Ammon's horn (tissue), 1 donor: ENCODE results near the gene MACROD2.
A peak's percentile ranks its signal among the peaks of the same experiment; 100 is the strongest.

ENCODE experiments used
- DNase-seq: peaks from one replicate; pipeline ENCODE4 v3.0.0-alpha.2; 2016; ENCODE audit warnings: low spot score

MACROD2 gene

DNA sequence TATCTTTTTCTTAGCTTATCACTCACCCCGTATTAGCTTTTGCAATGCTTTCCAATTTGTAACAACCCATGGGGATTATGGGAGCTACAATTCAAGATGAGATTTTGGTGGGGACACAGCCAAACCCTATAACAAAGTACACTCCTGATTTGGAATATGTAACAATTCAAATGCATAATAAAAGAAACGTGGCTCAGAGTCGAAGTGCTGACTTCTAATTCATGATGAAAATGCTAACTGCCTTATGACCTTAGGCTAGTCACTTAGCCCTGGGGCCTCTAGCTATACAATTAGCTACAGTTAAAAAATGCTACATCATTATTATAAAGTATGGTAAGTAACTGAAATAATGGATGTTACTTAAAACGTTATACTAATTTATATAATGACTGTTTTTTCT is 1297.1 kb downstream of the MACROD2 start:
- no peak for DNase-seq

DNA sequence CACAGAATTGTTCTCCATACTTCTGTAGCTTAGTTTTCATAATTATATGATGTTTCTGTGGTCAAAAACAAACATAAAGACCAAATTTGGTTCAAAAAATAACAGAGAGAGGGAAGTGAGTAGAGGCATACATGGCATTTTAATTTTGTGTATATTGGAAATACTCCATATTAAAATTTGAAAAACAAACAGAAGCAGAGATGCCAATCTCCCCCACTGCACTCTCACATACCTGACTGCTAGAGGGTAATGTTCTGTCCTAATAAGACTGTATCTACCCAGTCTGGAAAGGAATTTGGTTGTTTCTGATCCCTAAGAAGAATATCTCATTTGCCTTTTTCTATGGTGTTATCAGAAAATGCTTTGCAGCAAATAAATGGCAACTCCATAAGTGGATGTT is 1301.1 kb downstream of the MACROD2 start:
- no peak for DNase-seq

DNA sequence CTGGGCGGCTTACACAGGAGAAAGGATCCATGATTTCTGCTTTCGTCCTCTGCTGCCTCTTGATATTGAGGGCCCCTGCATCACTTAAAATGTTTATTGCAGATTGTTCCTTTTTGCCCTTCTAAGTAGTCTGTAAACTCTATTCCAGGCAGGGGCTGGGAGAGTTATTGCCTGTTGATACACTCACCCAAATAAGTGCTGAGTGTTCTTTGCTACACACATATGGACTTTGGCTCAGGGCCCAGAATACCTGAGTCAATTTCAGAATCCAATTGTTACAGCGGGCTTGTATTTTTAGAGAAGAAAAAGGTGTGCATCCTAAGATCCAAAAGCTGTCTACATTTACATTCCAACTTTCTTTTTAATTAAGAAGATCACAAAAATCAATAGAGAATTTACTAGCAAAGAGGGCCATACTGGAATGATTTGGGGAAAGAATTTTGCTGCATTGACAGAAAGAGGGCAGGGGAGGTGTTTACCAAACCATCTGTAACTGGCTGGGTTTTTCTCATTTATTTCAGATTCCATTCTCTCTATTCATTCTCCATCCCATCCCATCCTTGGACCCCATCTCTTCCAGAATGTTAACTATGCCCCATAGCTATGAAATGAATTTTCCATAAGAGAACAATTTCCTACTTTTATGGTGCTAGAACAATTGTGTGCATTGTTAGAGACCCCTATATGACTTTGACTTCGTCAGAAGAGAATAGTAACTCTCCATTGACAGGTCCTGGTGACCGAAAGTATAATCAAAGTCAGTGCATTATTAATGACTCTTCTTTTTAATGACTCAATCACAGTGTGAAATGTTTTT is 1302.0 kb downstream of the MACROD2 start:
- no peak for DNase-seq

DNA sequence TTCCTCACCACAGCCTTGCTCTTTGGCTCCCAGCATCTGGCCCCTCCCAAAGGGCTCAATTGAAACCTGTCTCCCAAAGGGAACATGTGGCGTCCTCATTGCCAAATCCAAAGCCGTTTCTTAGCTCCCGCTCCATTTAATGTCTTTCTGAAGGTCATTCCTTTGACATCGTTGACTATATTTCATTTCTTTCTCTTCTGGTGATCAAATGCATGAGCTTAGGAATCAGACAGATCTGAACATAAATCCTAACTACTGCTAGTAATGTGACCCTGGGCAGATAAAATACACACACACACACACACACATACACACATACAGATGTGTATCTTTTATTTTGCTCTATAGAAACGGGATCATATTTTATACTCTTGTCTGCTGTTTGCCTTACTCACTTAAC is 1306.8 kb downstream of the MACROD2 start:
- no peak for DNase-seq

DNA sequence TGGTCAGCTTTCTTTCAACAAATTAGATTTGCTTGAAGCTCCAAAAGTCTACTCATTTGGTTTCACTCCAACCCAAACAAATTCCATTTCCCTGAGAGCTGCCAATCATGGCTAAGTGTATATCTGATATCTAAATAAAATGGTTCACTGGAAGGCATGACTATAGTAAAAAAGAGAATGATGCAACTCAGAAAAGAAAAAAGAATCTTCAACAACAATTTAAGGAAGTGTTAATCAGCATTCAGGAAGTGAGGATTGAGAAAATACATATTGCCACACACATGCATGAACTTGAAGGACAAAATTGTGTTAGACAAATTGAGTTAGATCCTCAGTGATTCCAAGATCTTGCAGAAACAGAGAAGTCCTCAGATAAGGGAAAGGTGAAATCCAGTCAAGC is 1315.0 kb downstream of the MACROD2 start:
- DNase-seq: no peak

DNA sequence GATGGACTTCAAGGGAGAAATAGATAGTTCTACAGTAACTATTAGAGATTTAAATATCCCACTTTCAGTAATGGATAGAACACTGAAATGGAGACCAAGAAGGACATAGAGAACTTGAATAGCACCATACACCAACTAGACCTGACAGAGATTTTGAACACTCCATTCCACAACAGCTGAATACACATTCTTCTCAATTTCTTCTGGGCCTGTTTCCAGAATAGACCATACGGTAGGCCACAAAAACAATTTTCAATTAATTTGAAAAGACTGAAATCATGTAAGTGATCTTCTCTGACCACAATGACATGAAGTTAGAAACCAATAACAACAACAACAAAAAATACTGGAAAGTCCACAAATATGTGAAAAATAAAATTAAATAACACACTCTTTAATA is 1321.2 kb downstream of the MACROD2 start:
- DNase-seq: no peak

DNA sequence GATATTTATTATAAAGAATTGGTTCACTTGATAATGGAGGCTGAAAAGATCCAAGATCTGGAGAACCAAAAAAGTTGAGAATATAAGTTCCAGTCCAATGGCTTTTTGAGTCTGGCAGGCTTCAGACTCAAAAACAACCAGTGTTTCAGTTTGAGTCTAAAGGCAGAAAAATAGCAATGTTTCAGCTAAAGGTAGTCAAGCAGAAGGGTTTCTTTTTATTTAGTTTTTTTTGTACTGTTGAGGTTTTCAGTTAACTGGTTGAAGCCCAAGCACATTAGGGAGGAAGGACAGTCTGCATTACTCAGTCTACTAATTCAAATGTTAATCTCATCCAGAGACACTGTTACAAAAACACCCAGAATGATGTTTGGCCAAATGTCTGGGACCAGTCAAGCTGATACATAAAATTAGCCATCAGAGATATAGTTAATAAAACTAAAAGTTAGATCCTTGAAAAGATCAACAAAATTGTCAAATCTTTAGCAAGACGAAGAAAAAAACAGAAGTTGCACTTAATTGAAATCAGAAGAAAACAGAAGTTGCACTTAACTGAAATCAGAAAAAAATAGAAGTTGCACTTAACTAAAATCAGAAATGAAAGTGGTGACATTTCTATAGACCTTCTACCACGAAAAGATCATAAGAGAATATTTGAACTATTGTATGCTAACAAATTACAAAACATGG is 1322.4 kb downstream of the MACROD2 start:
- DNase-seq: no peak

DNA sequence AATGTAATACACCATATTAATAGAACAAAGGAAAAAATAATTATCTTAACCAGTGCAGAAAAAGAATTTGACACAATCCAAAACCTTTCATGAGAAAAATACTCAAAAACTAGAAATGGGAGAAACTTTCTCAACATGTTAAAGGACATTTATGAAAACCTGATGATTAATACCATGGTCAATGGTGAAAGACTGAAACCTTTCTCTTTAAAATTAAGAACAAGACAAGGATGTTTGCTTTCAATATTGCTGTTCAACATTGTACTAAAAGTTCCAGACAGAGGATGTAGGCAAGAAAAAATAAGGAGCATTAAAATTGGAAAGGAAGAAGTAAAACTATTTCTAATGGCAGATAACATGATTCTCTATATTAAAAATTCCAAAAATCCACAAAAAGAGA is 1323.4 kb downstream of the MACROD2 start:
- DNase-seq: no peak

DNA sequence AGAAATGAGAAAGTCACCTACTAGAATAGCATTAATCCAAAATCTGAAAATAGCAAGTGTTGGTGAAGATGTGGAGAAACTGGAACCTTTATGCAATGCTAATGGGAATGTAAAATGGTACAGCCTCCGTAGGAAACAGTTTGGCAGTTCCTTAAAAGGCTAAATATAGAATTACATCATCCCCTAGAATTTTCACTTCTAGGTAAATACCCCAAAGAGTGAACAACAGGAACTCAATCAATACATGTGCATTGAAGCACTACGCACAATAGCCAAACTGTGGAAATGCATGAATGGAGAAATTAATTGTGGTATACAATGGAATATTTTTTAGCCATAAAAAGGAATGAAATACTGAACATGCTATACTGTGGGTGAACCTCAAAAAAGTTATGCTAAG is 1324.1 kb downstream of the MACROD2 start:
- DNase-seq: no peak

DNA sequence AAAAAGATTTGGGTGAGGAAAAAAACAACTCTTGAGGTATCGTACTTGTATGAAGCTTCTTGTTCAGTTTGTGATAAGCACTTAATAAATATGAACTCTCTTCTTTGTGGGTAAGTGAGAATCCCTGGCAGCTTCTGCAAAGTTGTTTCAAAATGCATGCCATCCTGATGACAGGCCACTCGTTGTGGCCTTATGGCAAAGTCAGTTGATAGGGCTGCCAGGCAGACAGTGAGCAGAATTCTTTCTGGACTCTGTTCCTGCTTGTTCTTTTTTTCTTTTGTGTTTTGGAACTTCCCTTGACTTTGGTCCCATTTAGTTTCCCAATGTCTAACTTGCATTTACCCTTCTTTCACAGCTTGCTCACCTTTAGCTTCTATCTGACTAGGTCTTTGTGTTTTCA is 1325.6 kb downstream of the MACROD2 start:
- no peak for DNase-seq

DNA sequence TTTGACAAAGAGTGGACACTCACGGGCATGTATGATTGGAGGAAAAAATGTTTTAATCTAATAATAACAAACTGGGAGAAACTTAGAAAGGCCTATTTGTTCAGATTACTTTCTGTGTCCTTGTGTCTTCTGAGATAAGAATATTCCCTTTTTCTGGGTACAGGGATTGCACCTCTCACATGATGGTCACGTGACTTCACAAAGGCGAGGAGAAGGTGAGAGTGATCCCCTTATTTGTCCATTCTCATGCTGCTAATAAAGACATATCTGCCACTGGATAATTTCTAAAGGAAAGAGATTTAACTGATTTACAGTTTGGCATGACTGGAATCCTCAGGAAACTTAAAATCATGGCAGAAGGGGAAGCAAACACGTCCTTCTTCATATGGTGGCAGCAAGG is 1331.8 kb downstream of the MACROD2 start:
- DNase-seq: no peak

DNA sequence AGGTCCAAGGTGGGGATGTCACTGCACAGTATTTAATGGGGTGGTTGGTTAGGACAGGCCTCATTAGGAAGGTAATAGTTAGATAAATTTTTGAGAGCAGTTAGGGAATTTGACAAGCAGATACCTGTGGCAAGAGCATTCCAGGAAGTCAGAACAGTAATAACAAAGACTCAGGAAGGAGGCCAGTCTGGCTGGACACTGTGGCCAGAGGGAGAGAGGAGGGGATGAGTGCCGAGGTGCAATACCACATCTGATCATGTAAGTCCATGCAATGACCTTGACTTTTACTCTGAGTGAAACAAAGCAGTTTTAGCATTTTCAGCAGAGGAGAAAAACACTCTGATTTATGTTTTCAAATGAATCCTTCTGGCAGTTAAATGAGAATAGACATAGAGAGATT is 1332.8 kb downstream of the MACROD2 start:
- no peak for DNase-seq

DNA sequence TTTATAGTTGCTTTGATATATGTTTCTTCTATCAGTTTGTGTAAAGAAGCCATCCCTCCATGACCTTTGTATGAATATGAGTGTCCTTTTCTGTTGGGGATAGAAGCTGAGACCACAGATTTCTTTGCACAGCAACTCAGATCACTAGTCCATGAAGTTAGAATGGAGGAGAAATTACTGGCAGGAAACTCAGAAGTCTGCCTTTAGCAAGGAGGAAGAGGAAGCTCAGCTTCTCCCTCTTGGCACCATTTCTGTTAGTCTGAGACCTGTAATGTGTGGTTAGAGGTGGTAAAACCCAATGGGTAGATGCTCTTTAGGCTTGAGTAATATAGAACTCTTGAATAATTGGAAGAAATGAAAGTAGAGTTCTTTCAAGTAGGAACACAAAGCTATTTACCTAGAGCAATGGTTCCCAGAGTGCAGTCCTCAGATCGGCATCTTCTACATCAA is 1337.4 kb downstream of the MACROD2 start:
- DNase-seq: no peak

DNA sequence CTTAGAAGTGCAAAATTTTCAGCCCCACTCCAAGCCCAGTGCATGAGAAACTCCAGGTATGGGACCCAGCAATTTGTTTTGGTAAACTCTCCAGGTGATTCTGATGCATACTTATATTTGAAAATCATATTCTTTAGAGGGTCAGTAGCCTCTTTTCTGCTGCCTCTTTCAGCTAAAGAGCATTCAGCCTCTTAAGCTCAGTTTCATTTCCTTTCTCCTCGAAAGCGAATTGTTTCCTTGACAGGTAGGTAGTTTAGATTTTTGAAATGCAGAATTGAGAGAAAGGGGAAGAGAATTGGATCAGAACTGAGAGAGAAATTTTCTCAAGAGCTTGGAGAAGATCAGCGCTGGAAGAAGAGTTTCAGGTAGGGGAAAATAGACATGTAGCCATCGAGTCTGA is 1337.9 kb downstream of the MACROD2 start:
- DNase-seq: no peak

DNA sequence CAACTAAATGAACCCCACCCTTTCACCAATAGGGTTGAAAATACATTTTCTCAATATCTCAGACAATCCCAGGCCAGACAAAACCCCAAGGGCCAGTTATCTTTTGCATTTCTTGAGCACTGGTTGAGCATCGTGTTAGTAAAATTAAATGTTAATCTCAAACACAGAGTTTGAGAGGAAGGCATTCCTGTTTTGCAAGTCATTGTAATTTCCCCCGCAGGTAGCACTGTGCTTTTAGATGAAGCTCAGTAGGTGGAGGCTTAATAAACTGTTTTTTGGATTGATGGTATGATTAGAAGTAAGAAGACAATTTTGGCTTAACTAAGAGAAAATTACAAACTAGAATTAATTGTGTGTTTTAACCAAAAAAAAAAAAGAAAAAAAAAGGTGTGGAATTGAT is 1340.7 kb downstream of the MACROD2 start:
- no peak for DNase-seq

DNA sequence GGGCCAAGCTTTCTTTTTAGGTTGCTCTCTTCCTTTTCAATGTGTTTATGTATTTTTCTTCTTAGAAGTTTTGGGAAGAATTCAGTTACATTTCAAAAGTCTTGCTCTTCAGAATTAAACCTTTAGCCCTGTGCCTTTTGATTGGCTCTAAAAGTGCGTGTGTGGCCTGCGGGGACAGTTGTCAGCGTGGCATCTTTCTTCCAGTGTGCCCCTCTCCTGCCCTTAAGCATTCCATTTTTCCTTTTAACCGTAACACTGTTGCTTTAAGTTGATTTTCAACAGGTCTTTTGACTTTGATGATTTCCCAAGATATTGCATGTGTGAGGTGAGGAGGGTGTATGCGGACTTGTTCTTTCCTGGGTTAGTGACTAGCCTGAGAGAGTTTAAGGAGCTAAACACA is 1341.2 kb downstream of the MACROD2 start:
- DNase-seq: no peak

DNA sequence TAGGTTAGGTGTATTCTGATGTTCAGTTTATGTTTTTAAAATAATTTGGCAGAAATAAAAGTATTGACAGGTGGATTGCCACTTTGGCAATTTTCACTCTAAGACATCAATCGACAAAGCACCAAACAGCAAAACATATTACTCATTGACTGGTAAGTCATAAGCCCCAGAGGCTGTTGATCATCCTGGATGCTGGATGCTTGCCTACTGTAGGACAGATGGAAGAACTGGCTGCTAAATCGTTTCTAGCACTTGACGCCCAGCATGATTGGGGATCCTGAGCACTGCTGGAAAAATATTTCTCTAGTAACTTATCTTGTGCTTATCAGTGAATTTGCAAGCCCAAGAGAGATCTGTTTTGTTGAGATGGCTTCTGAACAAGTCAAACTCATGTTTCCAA is 1343.9 kb downstream of the MACROD2 start:
- peak; percentile 68 for DNase-seq

DNA sequence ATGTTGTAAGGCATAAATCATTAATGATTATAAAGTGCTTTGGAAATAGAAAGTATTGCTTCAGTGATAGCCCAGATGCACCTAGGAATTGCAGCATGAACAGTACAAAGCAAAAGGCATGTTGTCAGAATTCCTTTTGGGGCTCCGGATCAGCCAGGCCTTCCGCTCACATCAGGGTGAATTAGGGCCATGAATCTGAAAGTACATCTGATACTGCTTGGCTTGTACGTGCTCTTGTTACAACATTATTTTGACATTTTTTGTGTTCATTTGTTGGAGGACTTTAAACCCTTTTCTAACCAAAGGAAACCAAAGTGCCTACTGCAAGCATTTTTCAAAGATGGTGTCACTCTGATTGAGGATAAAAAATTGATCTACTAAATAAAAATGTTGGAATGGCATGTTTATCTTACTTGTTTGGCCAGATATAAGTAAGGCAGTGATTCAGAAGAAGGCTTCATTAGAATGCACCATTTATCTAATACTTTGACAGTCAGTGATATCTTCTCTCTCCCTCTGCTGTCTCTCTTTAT is 1347.7 kb downstream of the MACROD2 start:
- DNase-seq: no peak

DNA sequence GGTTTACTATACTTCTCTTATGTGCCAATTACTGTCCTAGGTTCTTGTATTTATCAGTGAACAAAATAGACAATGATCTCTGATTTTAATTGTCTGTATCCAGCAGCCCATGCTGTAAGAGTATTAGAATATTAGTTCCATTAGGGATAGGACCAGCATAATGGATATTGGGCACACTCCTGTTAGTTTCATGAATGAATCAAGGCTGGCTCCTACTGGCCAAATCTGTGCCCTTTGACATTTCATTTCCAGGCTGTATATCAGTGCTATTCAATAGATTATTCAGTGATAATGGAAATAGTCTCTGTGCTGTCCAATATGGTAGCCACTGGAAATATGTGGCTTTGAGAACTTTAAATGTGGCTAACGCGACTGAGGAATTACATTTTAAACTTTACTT is 1350.0 kb downstream of the MACROD2 start:
- DNase-seq: no peak

DNA sequence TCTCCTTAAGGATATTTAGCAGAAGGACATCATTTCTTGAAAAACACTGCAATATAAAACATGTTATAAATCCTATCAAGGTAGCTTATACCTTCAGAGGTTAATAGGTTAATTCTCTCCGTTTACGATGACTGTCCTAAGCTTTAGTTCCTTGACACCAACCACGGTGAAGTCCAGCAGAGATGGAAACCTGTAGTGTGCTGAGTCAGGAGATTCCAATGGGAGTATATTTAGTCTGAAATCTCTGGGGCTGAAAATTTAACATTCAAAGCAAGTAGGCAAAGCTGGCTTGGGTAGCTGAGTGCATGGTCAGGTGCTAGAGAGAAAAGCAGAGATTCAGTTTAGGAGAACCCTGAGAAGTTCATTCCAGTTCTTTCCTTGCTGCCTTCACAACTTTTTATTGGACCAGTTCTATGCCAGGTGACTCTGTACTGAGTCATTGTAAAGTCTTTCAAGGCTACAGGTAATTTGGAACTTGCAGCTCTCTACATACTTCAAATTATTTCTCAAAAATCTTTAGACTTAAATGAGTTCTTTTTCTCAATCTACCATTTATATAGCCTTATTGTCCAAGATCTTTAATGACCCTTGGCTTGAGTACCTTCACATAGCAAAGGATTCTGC is 1351.5 kb downstream of the MACROD2 start:
- no peak for DNase-seq

DNA sequence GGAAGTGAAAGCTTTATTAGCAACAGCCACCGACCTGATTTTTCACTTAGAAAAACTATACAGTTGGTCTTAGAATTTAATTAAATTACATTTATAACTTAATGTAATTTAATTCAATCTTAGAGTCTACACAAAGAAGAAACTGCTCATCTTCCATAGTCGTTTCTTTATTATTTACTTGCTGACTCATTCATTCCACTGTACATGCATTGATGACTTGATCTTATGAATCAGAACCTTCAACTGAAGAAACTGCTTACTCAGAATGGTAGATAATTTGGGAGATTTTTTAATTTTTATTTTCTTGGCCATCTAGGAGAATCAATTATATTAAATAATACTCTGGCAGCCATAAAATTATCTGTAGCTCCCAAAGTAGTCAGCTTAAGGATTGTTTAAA is 1363.7 kb downstream of the MACROD2 start:
- DNase-seq: no peak

DNA sequence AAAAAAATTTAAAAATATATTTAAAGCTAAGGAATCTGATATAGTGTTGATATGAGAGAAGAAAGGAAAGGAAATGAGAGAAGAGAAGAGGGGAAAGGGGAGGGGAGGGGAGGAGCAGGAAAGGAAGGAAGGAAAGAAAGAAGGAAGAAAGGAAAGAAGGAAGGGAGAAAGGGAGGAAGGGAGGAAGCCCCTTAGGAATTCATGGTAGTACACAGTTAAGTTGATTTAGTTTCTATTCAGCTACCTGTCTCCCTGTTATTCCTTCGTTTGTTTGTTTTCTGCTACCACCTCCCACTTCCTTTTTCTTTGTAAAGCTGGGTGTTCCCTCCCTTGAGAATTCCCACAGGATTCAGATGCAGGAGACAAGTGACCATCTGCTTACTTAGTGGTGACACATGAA is 1367.5 kb downstream of the MACROD2 start:
- no peak for DNase-seq

DNA sequence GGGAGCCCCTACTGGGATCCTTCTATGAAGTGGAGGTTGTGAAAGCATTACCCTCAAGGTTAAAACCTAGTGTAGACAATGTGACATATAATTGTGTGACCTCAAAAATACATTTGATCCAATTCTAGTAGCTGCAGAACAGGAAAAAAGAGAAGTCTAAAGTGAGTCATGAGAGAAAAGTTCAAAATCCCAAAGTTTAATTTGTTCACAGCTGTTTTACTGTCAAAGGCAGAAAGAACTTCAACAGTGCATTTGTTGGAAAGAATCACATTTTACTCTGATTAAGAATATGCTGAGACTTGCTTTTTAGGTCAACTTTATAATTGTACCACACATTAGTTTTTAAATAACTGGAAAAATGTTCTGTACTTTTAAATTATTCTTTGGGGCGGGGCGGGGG is 1369.5 kb downstream of the MACROD2 start:
- no peak for DNase-seq
